HG02981 (cell line): ENCODE measurements around the gene OR8S1.
"Not testable (repeated sequence)": the region's sequence is repeated elsewhere in the genome, so short reads cannot be mapped to it uniquely, and the experiment has no call there.

Experiments used
- ATAC-seq: cut with Tn5 transposase; IDR thresholded peaks from one replicate; pipeline ENCODE4 v1.9.1; 2021; ENCODE audit warnings: mild to moderate bottlenecking, moderate library complexity; ENCODE audit not compliant: unreplicated experiment

The OR8S1 gene

GRCh38 chr12:48553666-48554343, 28.4 kb downstream of the OR8S1 start:
- ATAC-seq, result not testable (repeated sequence)

DNA sequence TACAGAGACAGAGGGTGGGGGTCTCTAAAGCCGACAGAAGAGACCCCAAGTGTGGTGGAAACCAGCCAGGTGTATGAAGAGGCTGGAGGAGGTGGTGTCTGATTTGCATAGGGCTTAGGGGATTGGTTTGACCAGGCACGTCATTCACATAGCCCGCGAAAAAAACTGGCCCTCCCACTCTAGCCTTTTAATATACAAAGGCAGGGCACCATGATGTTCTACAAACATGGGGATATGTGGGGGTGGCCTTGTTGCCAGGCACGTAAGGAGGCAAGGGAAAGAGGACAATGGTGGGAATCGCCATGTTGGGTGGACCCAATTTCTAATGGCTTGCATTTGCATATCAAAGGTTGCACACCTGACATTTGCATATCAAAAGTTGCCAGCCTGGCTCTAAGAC, 31.2 kb downstream of the OR8S1 start:
- ATAC-seq, result no peak

- ATAC-seq, result no peak
Measured at GRCh38 chr12:48557919-48558318, 32.5 kb downstream of the OR8S1 start.

- ATAC-seq, result no peak
Measured at GRCh38 chr12:48567731-48568130, 42.3 kb downstream of the OR8S1 start.

- ATAC-seq, result no peak
Measured at GRCh38 chr12:48569946-48570345, 44.5 kb downstream of the OR8S1 start, which contains the start of gene LALBA. Gene LALBA (minus strand): TSS chr12:48570046. CDS start chr12:48570020, 26 bp downstream.

DNA sequence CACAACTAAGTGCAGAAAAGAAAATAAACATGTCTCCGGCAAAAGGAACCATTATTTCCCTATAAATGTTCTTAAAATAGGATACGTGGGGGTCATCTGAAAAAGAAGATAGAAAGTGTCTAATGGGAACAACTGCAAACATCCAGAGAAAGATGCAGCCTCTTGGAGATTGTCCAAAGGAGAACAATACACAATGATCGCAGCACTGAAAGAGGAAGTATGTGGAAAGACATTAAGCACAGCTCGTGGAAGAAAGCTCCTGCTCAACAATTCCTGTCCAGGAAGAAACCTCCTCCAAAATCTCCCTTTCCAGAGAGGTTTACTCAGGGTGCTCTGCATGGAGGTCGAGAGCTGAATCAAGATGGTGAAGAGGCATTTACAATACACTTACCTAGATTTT, 46.9 kb downstream of the OR8S1 start:
- ATAC-seq, result no peak
